Stimulated activated memory B cell treated with anti-CD40 and anti-IgM and Interleukin-4, amounts not matched to agents 10 μg/mL and 1 μg/mL and 100 μg/mL, for 72 hours (primary cell): Measurements from ENCODE around the gene NUP210L.
"Not testable (repeated sequence)": the region's sequence is repeated elsewhere in the genome, so short reads cannot be mapped to it uniquely, and the experiment has no call there.

Experiments used
- ATAC-seq: fragments of 150-1000 bp; cut with Tn5 transposase; 2 replicates; pipeline ENCODE4 v1.10.0; 2021
- H3K27ac Mint-ChIP-seq: one replicate; pipeline ENCODE4 v1.8.0; 2022; ENCODE audit warnings: mild to moderate bottlenecking, mixed read lengths
- H3K27me3 Mint-ChIP-seq: one replicate; pipeline ENCODE4 v1.8.0; 2022; ENCODE audit warnings: mixed read lengths
- H3K36me3 Mint-ChIP-seq: one replicate; pipeline ENCODE4 v1.8.0; 2022; ENCODE audit warnings: mixed read lengths
- H3K4me1 Mint-ChIP-seq: one replicate; pipeline ENCODE4 v1.8.0; 2022; ENCODE audit warnings: mixed read lengths
- H3K4me3 Mint-ChIP-seq: one replicate; pipeline ENCODE4 v1.8.0; 2022; ENCODE audit warnings: mild to moderate bottlenecking, moderate library complexity, mixed read lengths
- H3K9me3 Mint-ChIP-seq: one replicate; pipeline ENCODE4 v1.8.0; 2022; ENCODE audit warnings: mixed read lengths

The NUP210L gene

GRCh38 chr1:154094411-154094810 is 60.5 kb downstream of the NUP210L start:
- Mint-ChIP-seq H3K4me1 (no peaks in the 10 kb centered on the region), H3K27ac (no peak overlapping the region), H3K36me3 (no peaks in the 10 kb centered on the region), H3K27me3 (no peaks in the 10 kb centered on the region), H3K9me3 (no peaks in the 10 kb centered on the region), H3K4me3 (no peak overlapping the region)
- no peak for ATAC-seq

GRCh38 chr1:154093699-154094098 is 61.2 kb downstream of the NUP210L start:
- H3K27ac Mint-ChIP-seq = no peak overlapping the region
- H3K9me3 Mint-ChIP-seq = no peaks in the 10 kb centered on the region
- no peaks in the 10 kb centered on the region for H3K36me3 Mint-ChIP-seq
- H3K4me3 Mint-ChIP-seq = no peak overlapping the region
- no peaks in the 10 kb centered on the region for H3K4me1 Mint-ChIP-seq
- H3K27me3 Mint-ChIP-seq = no peaks in the 10 kb centered on the region
- ATAC-seq = no peak

DNA sequence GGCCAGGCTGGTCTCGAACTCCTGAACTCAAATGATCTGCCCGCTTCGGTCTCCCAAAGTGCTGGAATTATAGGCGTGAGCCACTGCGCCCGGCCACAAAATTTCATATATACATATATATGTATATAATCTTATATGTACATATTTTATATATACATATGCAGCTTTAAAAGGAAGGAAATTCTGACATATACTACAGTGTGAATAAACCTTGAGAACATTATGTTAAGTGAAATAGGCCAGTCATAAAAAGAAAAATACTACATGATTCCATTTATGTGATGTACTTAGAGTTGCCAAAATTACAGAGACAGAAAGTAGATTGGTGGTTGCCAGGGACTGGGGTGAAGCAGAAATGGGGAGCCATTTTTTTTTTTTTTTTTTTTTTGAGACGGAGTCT is 63.2 kb downstream of the NUP210L start:
- H3K9me3 Mint-ChIP-seq = no peaks in the 10 kb centered on the region
- no peak overlapping the region for H3K27ac Mint-ChIP-seq
- H3K4me3 Mint-ChIP-seq = no peak overlapping the region
- H3K36me3 Mint-ChIP-seq = no peaks in the 10 kb centered on the region
- H3K4me1 Mint-ChIP-seq = no peaks in the 10 kb centered on the region
- no peaks in the 10 kb centered on the region for H3K27me3 Mint-ChIP-seq
- ATAC-seq = no peak

DNA sequence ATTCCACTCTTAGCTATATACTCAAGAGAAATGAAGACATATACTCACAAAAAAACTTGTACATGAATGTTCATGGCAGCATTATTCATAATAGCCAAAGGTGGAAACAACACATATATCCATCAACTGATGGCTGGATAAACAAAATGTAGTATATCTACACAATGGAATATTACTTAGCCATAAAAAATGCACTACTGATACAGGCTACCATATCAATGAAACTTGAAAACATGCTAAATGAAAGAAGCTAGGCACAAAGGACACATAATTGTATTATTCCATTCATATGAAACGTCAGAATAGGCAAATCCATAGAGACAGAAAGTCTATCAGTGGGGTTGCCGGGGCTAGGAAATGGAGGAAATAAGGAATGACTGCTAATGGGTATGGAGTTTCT is 67.3 kb downstream of the NUP210L start:
- Mint-ChIP-seq H3K27ac (no peak overlapping the region), H3K36me3 (no peaks in the 10 kb centered on the region), H3K27me3 (peaks cover 9% of the 10 kb centered on the region), H3K9me3 (peaks cover 6% of the 10 kb centered on the region), H3K4me1 (no peaks in the 10 kb centered on the region), H3K4me3 (no peak overlapping the region)
- no peak for ATAC-seq

DNA sequence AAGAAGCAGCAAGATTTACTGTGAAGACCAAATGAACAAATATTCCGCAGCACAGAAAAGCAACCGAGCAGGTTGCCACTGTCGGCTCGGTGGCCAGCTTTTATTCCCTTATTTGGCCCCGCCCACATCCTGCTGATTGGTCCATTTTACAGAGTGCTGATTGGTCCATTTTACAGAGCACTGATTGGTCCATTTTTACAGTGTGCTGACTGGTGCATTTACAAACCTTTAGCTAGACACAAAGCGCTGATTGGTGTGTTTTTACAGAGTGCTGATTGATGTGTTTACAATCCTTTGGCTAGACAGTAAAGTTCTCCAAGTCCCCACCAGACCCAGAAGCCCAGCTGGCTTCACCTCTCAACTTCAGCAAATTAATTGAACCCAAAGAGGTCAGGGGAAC is 71.8 kb downstream of the NUP210L start:
- ATAC-seq, H3K9me3 Mint-ChIP-seq, H3K27ac Mint-ChIP-seq, H3K36me3 Mint-ChIP-seq, H3K4me1 Mint-ChIP-seq, H3K4me3 Mint-ChIP-seq: not testable (repeated sequence)
- peaks cover 20% of the 10 kb centered on the region for H3K27me3 Mint-ChIP-seq

GRCh38 chr1:154081386-154082126 is 73.3 kb downstream of the NUP210L start:
- no peaks in the 10 kb centered on the region for H3K4me1 Mint-ChIP-seq
- peaks cover 25% of the 10 kb centered on the region for H3K27me3 Mint-ChIP-seq
- peaks cover 4% of the 10 kb centered on the region for H3K36me3 Mint-ChIP-seq
- H3K4me3 Mint-ChIP-seq = no peak overlapping the region
- H3K9me3 Mint-ChIP-seq = peaks cover 9% of the 10 kb centered on the region
- ATAC-seq = no peak
- H3K27ac Mint-ChIP-seq = no peak overlapping the region

DNA sequence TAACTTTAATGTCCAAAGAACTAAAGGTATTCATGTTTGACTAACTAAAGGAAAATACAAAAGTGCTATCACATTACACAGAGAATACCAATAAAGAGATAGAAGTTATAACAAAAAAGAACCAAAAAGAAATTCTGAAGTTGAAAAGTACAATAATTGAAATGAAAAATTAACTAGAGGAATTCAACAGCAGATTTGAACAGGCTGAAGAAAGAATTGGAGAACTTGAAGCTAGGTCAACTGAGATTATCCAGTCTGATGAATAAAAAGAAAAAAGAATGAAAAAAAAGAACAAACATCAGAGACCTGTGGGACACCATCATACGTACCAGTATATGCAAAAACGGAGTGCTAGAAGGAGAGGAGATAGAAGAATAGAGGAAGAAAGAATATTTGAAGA is 78.5 kb downstream of the NUP210L start:
- H3K4me3 Mint-ChIP-seq = no peak overlapping the region
- H3K4me1 Mint-ChIP-seq = no peaks in the 10 kb centered on the region
- H3K27ac Mint-ChIP-seq = no peak overlapping the region
- no peak for ATAC-seq
- H3K9me3 Mint-ChIP-seq = peaks cover 8% of the 10 kb centered on the region
- H3K27me3 Mint-ChIP-seq = peaks cover 31% of the 10 kb centered on the region
- H3K36me3 Mint-ChIP-seq = peaks cover 7% of the 10 kb centered on the region

DNA sequence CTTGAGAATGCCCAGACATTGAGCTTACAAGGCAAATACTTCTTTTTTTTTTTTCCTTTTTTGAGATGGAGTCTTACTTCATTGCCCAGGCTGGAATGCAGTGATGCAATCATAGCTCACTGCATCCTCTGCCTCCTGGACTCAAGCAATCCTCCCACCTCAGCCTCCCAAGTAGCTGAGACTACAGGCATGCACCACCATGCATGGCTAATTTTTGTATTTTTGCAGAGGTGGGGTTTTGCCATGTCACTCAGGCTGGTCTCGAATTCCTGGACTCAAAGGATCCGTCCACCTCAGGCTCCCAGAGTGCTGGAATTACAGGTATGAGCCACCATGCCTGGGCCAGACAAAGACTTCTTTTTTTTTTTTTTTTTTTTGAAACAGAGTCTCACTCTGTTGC is 79.1 kb downstream of the NUP210L start:
- Mint-ChIP-seq H3K27me3 (peaks cover 27% of the 10 kb centered on the region), H3K9me3 (peaks cover 8% of the 10 kb centered on the region), H3K36me3 (peaks cover 7% of the 10 kb centered on the region), H3K4me1 (no peaks in the 10 kb centered on the region), H3K27ac (no peak overlapping the region), H3K4me3 (no peak overlapping the region)
- no peak for ATAC-seq

DNA sequence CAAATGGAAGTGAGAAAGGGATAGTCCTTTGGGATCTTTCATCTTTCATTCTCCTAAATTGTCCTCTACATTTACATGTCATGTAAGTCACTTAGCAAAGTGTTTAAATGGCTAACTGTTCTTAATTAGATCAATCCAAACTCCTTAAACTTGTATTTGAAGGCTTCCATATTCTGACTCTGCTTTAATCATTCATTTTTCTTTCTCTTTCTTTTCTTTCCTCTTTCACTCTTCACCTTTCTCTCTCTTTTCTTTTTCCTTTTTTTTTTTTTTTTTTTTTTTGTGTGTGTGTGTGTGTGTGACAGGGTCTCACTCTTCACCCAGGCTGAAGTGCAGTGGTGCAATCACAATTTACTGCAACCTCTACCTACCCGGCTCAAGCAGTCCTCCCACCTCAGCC is 92.6 kb downstream of the NUP210L start:
- Mint-ChIP-seq H3K4me3 (no peak overlapping the region), H3K27ac (no peak overlapping the region), H3K27me3 (peaks cover 39% of the 10 kb centered on the region), H3K9me3 (no peaks in the 10 kb centered on the region), H3K4me1 (no peaks in the 10 kb centered on the region), H3K36me3 (no peaks in the 10 kb centered on the region)
- ATAC-seq = no peak

GRCh38 chr1:154047436-154047835 is 107.4 kb downstream of the NUP210L start:
- ATAC-seq, H3K27ac Mint-ChIP-seq, H3K4me1 Mint-ChIP-seq: not testable (repeated sequence)

GRCh38 chr1:154033697-154034096 is 121.2 kb downstream of the NUP210L start:
- not testable (repeated sequence) for H3K9me3 Mint-ChIP-seq, H3K36me3 Mint-ChIP-seq, H3K27me3 Mint-ChIP-seq, ATAC-seq, H3K4me3 Mint-ChIP-seq, H3K27ac Mint-ChIP-seq, H3K4me1 Mint-ChIP-seq

More at GRCh38 chr1:154047436-154047835, 107.4 kb downstream of the NUP210L start:
- not testable (repeated sequence) for H3K9me3 Mint-ChIP-seq, H3K4me3 Mint-ChIP-seq, H3K36me3 Mint-ChIP-seq
- peaks cover 31% of the 10 kb centered on the region for H3K27me3 Mint-ChIP-seq

GRCh38 chr1:154019940-154020339 is 134.9 kb downstream of the NUP210L start:
- no peak for ATAC-seq

DNA sequence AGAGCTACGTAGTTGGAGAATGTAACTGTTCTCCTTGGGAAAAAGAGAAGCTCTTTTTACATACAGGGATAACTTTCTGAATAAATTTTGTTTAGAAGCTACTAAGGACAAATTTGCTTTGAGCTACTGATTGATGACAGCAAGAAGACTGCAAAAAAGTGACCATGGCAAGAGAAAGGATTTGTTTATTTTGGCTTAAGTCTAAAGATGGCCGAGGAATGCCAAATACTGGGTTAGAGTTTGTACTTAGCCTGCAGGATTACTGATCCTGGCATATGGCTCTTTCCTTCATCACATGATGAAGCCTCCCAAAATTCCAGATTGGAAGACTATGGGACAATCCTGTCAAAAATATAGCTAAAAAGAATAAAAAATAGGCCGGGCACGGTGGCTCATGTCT is 135.6 kb downstream of the NUP210L start:
- Mint-ChIP-seq H3K36me3 (no peaks in the 10 kb centered on the region), H3K4me3 (no peak overlapping the region), H3K27me3 (no peaks in the 10 kb centered on the region), H3K9me3 (no peaks in the 10 kb centered on the region), H3K4me1 (no peaks in the 10 kb centered on the region), H3K27ac (no peak overlapping the region)
- ATAC-seq = no peak

More at GRCh38 chr1:154019940-154020339, 134.9 kb downstream of the NUP210L start:
- no peaks in the 10 kb centered on the region for H3K36me3 Mint-ChIP-seq
- no peaks in the 10 kb centered on the region for H3K9me3 Mint-ChIP-seq
- H3K4me1 Mint-ChIP-seq = no peaks in the 10 kb centered on the region
- H3K27ac Mint-ChIP-seq = no peak overlapping the region
- H3K27me3 Mint-ChIP-seq = no peaks in the 10 kb centered on the region
- H3K4me3 Mint-ChIP-seq = no peak overlapping the region

DNA sequence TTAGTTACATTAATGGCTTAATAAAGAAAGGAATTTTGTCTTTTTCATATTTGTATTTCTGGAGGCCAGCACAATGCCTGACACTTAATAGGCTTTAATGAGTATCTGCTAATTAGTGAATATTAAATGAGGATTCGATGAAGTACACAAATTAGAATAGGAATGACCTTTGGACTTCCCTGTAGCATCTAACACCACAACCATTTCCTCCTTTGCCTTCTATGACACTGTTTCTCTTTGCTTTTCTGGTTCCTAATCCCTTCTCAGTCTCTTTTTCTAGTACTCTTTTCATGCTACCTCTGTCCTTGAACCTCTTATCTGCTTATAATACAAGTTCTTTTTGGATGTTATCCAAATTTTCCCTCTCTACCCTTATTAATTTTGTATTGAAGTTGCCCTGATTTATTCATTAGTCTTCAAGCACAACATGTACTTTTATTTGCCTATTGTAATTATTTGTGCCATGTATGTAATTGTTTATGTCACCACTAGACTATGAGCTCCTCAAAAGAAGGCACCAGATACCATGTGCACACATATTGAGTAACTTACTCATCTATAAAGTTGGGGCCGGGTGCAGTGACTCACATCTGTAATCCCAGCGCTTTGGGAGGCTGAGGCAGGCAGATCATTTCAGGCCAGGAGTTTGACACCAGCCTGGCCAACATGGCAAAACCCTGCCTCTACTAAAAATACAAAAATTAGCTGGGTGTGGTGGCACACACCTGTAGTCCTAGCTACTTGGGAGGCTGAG is 140.5 kb downstream of the NUP210L start:
- Mint-ChIP-seq H3K27me3 (no peaks in the 10 kb centered on the region), H3K4me3 (no peak overlapping the region), H3K9me3 (no peaks in the 10 kb centered on the region), H3K27ac (no peak overlapping the region), H3K4me1 (no peaks in the 10 kb centered on the region), H3K36me3 (peaks cover 5% of the 10 kb centered on the region)
- no peak for ATAC-seq

GRCh38 chr1:154012543-154012942 is 142.3 kb downstream of the NUP210L start:
- H3K4me1 Mint-ChIP-seq, H3K27ac Mint-ChIP-seq, H3K9me3 Mint-ChIP-seq, ATAC-seq, H3K27me3 Mint-ChIP-seq, H3K4me3 Mint-ChIP-seq, H3K36me3 Mint-ChIP-seq: not testable (repeated sequence)

DNA sequence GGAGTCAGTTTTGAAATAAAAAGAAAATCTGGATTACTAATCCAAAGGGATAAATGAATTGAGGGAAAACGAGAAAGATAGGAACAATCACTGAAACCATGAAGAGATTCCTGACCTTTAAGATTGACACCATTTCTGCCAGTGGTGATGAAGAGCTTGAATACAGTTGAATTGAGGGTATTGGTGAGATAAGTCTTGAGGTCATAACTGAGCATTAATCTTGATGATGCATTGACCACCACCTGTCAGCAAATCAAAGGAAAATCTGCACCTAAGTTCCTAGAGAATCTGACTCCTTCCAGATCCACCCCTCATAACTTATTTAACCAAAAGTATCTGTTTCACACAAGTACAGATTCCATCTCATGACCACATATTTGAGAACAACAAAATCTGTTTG is 142.7 kb downstream of the NUP210L start:
- ATAC-seq = no peak

More for the DNA sequence above, 142.7 kb downstream of the NUP210L start:
- H3K4me1 Mint-ChIP-seq = no peaks in the 10 kb centered on the region
- H3K27me3 Mint-ChIP-seq = no peaks in the 10 kb centered on the region
- peaks cover 5% of the 10 kb centered on the region for H3K36me3 Mint-ChIP-seq
- H3K27ac Mint-ChIP-seq = no peak overlapping the region
- H3K4me3 Mint-ChIP-seq = no peak overlapping the region
- H3K9me3 Mint-ChIP-seq = no peaks in the 10 kb centered on the region
